Type B pancreatic cell (in vitro differentiated cells): ENCODE results near the gene WIPF1. TPM values are rescaled to one million over a fixed set of nuclear protein-coding genes. Genes with fewer than 3 reads are reported as not detected.

Experiments
- DNase-seq: peaks from one replicate; pipeline ENCODE4 v3.0.0; 2021; ENCODE audit warnings: mixed read lengths; ENCODE audit not compliant: unreplicated experiment; ENCODE audit errors: extremely low spot score
- H3K27ac Mint-ChIP-seq: 2 replicates; pipeline ENCODE4 v1.8.0; 2021; ENCODE audit warnings: mild to moderate bottlenecking, mixed read lengths
- H3K27me3 Mint-ChIP-seq: 2 replicates; pipeline ENCODE4 v1.8.0; 2021; ENCODE audit warnings: mixed read lengths
- H3K36me3 Mint-ChIP-seq: 2 replicates; pipeline ENCODE4 v1.8.0; 2021; ENCODE audit warnings: mixed read lengths
- H3K4me1 Mint-ChIP-seq: one replicate; pipeline ENCODE4 v1.8.0; 2021; ENCODE audit warnings: mixed read lengths; ENCODE audit not compliant: unreplicated experiment
- H3K4me3 Mint-ChIP-seq: 2 replicates; pipeline ENCODE4 v1.8.0; 2021; ENCODE audit warnings: mild to moderate bottlenecking, mixed read lengths
- H3K9me3 Mint-ChIP-seq: 2 replicates; pipeline ENCODE4 v1.8.0; 2021; ENCODE audit warnings: mixed read lengths
- CTCF ChIP-seq: fragments of 200-600 bp; sonication (generic); conservative IDR thresholded peaks from 2 replicates; pipeline ENCODE4 v1.5.0; 2021; ENCODE audit warnings: antibody characterized with exemption, mild to moderate bottlenecking
- total RNA-seq: library from RNA; stranded (reverse); gene quantifications from 2 replicates; pipeline ENCODE4 v1.2.1, GENCODE V29; 2021; ENCODE audit warnings: low replicate concordance

WIPF1 gene
- total RNA-seq, 1 donor from 2014 or later: 19.2 TPM

- no peaks in the 10 kb centered on the region for H3K36me3 Mint-ChIP-seq
- H3K27me3 Mint-ChIP-seq: no peaks in the 10 kb centered on the region
- DNase-seq: no peak
- TF ChIP-seq CTCF: no peak
- no peak overlapping the region for H3K4me3 Mint-ChIP-seq
- peaks cover 27% of the 10 kb centered on the region for H3K4me1 Mint-ChIP-seq
- H3K27ac Mint-ChIP-seq: no peak overlapping the region
- peaks cover 4% of the 10 kb centered on the region for H3K9me3 Mint-ChIP-seq
These were observed 2.3 kb downstream of the WIPF1 start for GRCh38 chr2:174595116-174595809.

GRCh38 chr2:174594456-174594855 is 3.1 kb downstream of the WIPF1 start:
- no peak overlapping the region for H3K4me3 Mint-ChIP-seq
- DNase-seq: no peak

GRCh38 chr2:174593574-174594203 is 3.9 kb downstream of the WIPF1 start:
- Mint-ChIP-seq H3K4me3 (peak overlapping the region; percentile 44), H3K27ac (peak overlapping the region; percentile 23), H3K9me3 (no peaks in the 10 kb centered on the region)

More at GRCh38 chr2:174594456-174594855, 3.1 kb downstream of the WIPF1 start:
- H3K27me3 Mint-ChIP-seq: no peaks in the 10 kb centered on the region
- H3K9me3 Mint-ChIP-seq: no peaks in the 10 kb centered on the region
- H3K27ac Mint-ChIP-seq: no peak overlapping the region
- no peak for TF ChIP-seq CTCF
- no peaks in the 10 kb centered on the region for H3K36me3 Mint-ChIP-seq
- H3K4me1 Mint-ChIP-seq: peaks cover 27% of the 10 kb centered on the region

GRCh38 chr2:174593041-174593440 is 4.6 kb downstream of the WIPF1 start:
- no peak for TF ChIP-seq CTCF
- no peaks in the 10 kb centered on the region for H3K9me3 Mint-ChIP-seq
- no peaks in the 10 kb centered on the region for H3K27me3 Mint-ChIP-seq
- peaks cover 32% of the 10 kb centered on the region for H3K4me1 Mint-ChIP-seq
- no peak overlapping the region for H3K4me3 Mint-ChIP-seq
- H3K36me3 Mint-ChIP-seq: no peaks in the 10 kb centered on the region
- no peak for DNase-seq
- no peak overlapping the region for H3K27ac Mint-ChIP-seq

More at GRCh38 chr2:174593574-174594203, 3.9 kb downstream of the WIPF1 start:
- DNase-seq: no peak
- no peaks in the 10 kb centered on the region for H3K36me3 Mint-ChIP-seq
- no peaks in the 10 kb centered on the region for H3K27me3 Mint-ChIP-seq
- TF ChIP-seq CTCF: no peak
- H3K4me1 Mint-ChIP-seq: peaks cover 27% of the 10 kb centered on the region

GRCh38 chr2:174591740-174592139 is 5.9 kb downstream of the WIPF1 start:
- Mint-ChIP-seq H3K4me3 (no peak overlapping the region), H3K9me3 (no peaks in the 10 kb centered on the region), H3K27me3 (no peaks in the 10 kb centered on the region), H3K36me3 (no peaks in the 10 kb centered on the region), H3K27ac (no peak overlapping the region), H3K4me1 (peaks cover 41% of the 10 kb centered on the region)
- no peak for TF ChIP-seq CTCF
- no peak for DNase-seq
